HG03378 (cell line): ENCODE data around the gene NHEJ1.

Experiments
- ATAC-seq: cut with Tn5 transposase; IDR thresholded peaks from one replicate; pipeline ENCODE4 v1.9.1; 2021; ENCODE audit warnings: mild to moderate bottlenecking, moderate library complexity; ENCODE audit not compliant: unreplicated experiment

Gene NHEJ1

GRCh38 chr2:219090436-219091299 is 69.9 kb downstream of the NHEJ1 start:
- no peak for ATAC-seq

DNA sequence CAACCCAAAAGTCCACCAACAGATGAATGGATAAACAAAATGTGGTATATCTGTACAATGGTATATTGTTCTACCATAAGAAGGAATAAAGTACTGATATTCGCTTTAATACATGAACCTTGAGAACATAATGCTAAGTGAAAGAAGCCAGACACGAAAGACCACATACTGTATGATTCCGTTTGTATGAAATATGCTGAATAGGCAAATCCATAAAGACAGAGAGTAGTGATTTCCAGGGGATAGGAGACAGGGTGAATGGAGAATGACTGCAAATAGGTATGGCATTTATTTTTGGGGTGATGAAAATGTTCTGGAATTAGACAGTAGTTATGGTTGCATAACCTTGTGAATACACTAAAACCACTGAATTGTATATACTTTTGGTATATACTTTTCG is 71.3 kb downstream of the NHEJ1 start:
- ATAC-seq = no peak

GRCh38 chr2:219087848-219088247 is 72.8 kb downstream of the NHEJ1 start:
- no peak for ATAC-seq

DNA sequence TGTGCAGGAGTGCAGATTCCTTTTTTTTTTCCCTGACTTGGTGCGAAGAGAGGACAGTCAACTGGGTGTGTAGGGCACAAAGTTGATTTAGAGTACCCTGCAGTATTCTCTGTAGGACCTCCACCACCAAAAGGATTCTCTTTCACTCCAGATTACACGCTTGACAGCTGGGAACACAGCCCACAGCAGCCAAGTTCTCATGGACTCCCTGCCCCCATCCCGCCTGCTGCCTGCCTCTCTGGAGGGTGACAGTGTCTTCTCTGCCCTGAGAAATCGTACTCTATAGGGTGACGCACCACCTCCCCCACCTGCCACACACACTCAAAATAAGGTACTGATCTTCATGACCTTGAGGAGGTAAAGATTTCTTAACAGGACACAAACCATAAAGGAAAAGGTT is 73.3 kb downstream of the NHEJ1 start:
- ATAC-seq = no peak

- ATAC-seq = no peak
Observed at GRCh38 chr2:219086196-219086595, 74.4 kb downstream of the NHEJ1 start.

DNA sequence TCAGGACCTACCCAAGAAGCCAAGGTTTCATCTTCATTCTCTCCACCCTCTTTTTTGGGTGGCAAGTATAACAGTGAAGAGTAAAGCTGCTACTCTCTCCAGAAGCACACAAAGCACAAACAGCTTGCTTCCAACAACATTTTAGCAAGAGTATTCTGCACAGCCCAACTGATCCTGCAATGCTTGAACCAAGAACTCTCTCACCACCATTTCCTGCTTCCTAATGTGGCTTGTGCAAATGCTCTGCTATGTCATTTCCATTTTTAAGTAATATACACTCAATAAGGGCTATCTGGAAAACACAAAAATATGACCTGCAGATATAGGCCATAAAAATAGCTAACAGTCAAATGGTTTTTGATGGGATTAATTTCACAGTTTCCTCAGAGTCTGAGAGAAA is 75.8 kb downstream of the NHEJ1 start:
- ATAC-seq = no peak

GRCh38 chr2:219082332-219082958 is 78.2 kb downstream of the NHEJ1 start:
- ATAC-seq = no peak

GRCh38 chr2:219081701-219082331 is 78.8 kb downstream of the NHEJ1 start:
- no peak for ATAC-seq

DNA sequence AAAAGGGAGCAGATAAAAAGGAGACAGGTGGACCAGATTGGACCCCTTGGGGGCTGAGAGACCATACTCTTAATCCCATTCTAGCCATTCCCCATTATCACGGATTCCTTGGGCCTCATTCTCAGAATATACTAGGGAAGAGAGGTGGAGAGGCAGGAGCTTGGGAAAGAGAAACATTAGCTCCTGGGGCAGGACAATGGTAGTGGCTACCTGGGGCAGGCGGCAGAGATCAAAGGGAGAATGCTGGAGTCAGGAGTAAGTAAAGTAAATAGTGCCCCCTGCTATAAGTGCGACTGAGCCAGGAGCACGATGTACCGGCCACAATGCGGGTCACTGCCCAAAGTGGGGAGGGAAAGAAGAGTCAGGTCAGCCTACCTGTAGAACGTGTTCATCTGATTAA is 79.5 kb downstream of the NHEJ1 start:
- no peak for ATAC-seq

DNA sequence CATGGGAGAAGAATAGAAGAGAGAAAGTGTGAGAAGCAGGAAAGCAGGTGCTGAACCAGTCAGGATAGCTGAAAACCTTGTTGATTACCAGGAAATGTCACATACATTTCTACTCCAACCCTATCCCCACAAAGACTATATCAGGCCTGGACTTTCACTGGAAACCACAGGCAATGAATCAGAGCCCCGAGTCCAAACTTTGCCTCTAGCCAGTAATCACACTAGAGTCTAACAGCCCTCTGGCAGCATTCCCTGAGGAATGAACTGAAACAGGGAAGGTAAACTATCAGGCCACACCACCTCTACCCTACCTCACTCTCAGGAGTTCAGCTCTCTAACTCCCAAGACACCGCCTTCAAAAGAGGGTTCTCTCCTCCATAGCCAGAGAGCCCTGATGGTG is 81.2 kb downstream of the NHEJ1 start:
- ATAC-seq = no peak

DNA sequence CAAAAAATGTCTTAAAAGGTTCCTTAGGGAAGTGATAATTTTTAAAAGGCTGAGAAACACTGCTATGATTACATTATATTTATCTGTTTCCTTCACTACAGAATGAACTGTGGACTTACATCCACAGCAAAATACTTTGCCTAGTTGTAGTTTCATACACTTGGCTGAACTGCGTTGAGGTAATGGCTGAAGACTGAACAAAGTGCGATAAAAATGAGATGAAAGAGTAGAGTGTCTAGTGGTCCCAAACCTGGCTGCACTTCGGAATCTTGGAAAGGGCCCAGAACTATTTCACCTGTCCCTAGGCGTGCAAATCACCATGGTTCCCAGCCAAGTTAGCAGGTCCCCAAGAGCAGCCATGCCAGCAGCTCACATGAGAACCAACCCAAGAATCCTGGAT is 81.7 kb downstream of the NHEJ1 start:
- ATAC-seq = no peak

GRCh38 chr2:219078126-219078525 is 82.5 kb downstream of the NHEJ1 start:
- no peak for ATAC-seq

DNA sequence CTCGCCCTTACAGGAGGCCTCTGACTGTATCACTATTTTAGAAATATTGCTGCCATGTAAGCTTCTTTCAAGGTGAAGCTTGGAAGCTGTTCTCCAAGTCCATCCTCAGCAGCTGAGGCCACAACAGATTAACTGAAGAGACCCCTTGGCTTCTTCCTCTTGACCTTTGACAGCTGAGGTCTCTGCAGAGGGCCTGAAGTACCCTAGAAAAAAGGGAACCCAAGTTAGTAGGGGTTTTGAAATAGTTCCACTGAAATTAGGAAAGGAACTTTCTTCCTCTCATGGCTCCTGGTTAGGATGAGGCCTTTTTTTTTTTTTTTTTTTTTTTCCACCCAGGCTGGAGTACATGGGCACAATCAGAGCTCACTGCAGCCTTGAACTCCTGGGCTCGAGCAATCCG is 84.4 kb downstream of the NHEJ1 start:
- ATAC-seq = no peak

- no peak for ATAC-seq
Observed at GRCh38 chr2:219073413-219074129, 87.0 kb downstream of the NHEJ1 start.

DNA sequence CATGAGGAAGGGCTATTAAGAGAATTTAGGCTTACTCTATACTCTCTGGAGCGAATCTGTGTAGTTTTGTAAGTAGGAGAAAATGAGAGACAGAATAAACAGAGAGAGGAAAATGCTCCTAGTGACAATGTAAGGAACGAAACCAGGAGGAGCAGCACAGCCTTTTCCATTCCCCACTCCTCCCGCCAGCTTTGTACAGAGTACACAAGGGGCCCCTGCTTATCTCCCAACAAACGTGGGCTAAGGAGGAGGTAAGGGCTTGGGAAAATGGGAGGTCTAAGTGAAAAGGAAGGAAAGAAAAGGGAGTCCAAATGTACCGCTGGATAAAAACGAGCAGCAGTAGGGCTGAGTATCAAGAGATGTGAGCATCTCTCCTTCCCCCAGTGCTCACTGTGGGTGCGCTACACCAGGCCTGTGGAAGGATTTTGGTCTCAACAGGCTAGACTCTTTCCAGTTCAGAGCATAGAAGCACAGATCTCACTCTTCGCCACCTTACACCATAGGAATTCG is 87.8 kb downstream of the NHEJ1 start:
- no peak for ATAC-seq

- ATAC-seq = no peak
Observed at GRCh38 chr2:219071131-219071816, 89.3 kb downstream of the NHEJ1 start.

GRCh38 chr2:219065484-219065883 is 95.1 kb downstream of the NHEJ1 start:
- ATAC-seq = no peak

GRCh38 chr2:219062081-219062480 is 98.5 kb downstream of the NHEJ1 start:
- no peak for ATAC-seq

DNA sequence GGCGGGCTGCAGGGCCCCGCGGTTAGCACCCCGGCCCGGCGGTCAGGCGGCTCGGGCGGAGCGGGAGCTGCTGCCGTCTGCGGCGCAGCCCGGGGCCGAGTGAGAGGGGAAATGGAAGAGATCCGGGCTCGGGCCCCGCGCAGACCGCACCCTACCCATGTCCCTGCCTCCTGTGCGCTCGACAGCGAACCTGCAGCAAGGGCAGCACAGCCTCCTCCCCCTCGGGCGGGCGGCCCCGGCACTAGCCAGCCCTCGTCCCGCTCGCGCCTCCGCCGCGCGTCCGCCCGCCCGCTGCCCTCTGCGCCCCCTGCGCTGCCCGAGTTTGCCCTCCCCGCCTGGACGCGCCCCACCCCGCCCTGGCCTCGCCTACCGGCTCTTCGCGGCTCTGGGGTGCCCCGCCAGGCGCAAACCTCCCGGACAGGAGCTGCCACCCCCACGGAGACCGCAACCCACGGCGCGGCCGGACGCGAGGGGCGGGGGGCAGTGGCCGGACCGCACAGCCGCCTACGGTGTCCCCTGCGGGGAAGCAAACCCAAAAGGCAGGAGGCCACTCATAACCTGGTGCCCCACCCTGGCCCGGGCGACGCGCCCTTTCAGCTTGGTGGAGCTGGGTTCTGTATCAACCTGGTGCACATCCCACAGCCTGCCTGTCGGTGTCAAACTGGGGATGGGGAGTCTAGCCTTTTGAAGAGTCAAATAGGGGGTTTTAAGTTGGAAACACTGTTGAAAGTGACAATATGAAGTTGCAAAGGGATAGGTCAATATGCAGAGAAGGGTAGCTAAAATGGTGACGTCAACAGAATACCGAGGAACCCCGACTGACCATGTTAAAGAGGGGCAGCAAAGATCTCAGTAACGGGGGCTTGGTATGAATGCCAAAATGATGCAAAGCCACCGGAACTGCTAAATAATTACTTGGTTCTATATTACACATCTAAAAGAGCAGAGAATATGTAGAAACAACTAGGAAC is 99.5 kb downstream of the NHEJ1 start, which contains the start of gene IHH:
TSS of gene IHH (minus strand) at position 101 of the 971 bp plus-strand sequence. CDS start 454 bp downstream, outside the sequence.
- no peak for ATAC-seq
